Suprapubic skin (tissue), 4 donors: ENCODE results near the gene UNC13B. TPM values are rescaled to one million over a fixed set of nuclear protein-coding genes. Genes with fewer than 3 reads are reported as not detected.

Source experiments
- DNase-seq, 2 donors: peaks; one replicate each; pipeline ENCODE4 v3.0.0-alpha.2; 2019; ENCODE audit warnings: low spot score in 2 of 2
- H3K27ac ChIP-seq: fragments of 200-600 bp; sonication (generic); one replicate; pipeline ENCODE4 v1.5.1; 2019
- H3K27me3 ChIP-seq: fragments of 200-600 bp; sonication (generic); one replicate; pipeline ENCODE4 v1.5.1; 2019
- H3K36me3 ChIP-seq: fragments of 200-600 bp; sonication (generic); one replicate; pipeline ENCODE4 v1.5.1; 2019
- H3K4me1 ChIP-seq: fragments of 200-600 bp; sonication (generic); one replicate; pipeline ENCODE4 v1.5.1; 2019
- H3K4me3 ChIP-seq: fragments of 200-600 bp; sonication (generic); one replicate; pipeline ENCODE4 v1.5.1; 2019; ENCODE audit warnings: mild to moderate bottlenecking
- H3K9me3 ChIP-seq: fragments of 200-600 bp; sonication (generic); one replicate; pipeline ENCODE4 v1.5.1; 2019
- CTCF ChIP-seq, 2 donors: fragments of 200-600 bp in 1 of 2; fragments of 450-650 bp in 1 of 2; sonication (generic) in 1 of 2; IDR thresholded peaks; one replicate each; pipeline ENCODE4 v1.5.1; 2016 to 2019; ENCODE audit warnings: antibody characterized with exemption in 2 of 2, mild to moderate bottlenecking in 1 of 2, moderate library complexity in 1 of 2
- EP300 ChIP-seq: sonication (generic); formaldehyde crosslinking; IDR thresholded peaks from one replicate; pipeline ENCODE4 v1.6.1; 2017; ENCODE audit warnings: antibody characterized with exemption
- POLR2A ChIP-seq, 2 donors: fragments of 450-650 bp; IDR thresholded peaks; one replicate each; pipeline ENCODE4 v1.6.1; 2017; ENCODE audit warnings: antibody characterized with exemption in 2 of 2, mild to moderate bottlenecking in 2 of 2, moderate library complexity in 2 of 2
- POLR2AphosphoS5 ChIP-seq, 3 donors: sonication (generic); formaldehyde crosslinking; IDR thresholded peaks; one replicate each; pipeline ENCODE4 v1.6.1; 2017; ENCODE audit warnings: antibody characterized with exemption in 3 of 3
- WGBS: methylation state at CpG from one replicate; pipeline ENCODE4 v1.1.5; 2018; 5-methylcytosine and 5-hydroxymethylcytosine counted together
- total RNA-seq, 4 donors: library from RNA; depleted of rRNA; stranded (reverse); fragments of >200 nt; gene quantifications; one replicate each; pipeline ENCODE4 v1.1.0, GENCODE V29; 2016

Gene UNC13B
- total RNA-seq, 4 donors from 2014 or later = 27.8 to 43.2 (median 30.6) TPM

GRCh38 chr9:35446012-35446411, 284.2 kb downstream of the UNC13B start:
- TF ChIP-seq POLR2AphosphoS5 (IDR thresholded peaks at IDR 0.05) (no peak), CTCF (IDR thresholded peaks at IDR 0.05) (no peak), EP300 (no peak), POLR2A (IDR thresholded peaks at IDR 0.05) (no peak)
- H3K9me3 ChIP-seq = no peaks in the 10 kb centered on the region
- H3K4me1 ChIP-seq = no peaks in the 10 kb centered on the region
- peaks cover 4% of the 10 kb centered on the region for H3K27me3 ChIP-seq
- WGBS = 91% methylated on average over 3 of the region's 3 CpGs
- H3K4me3 ChIP-seq = no peak overlapping the region
- no peak for DNase-seq
- no peaks in the 10 kb centered on the region for H3K36me3 ChIP-seq
- H3K27ac ChIP-seq = no peak overlapping the region

- TF ChIP-seq CTCF (IDR thresholded peaks at IDR 0.05) (no peak), POLR2AphosphoS5 (IDR thresholded peaks at IDR 0.05) (no peak), EP300 (no peak), POLR2A (IDR thresholded peaks at IDR 0.05) (no peak)
- Histone ChIP-seq H3K27ac (no peak overlapping the region), H3K4me1 (no peaks in the 10 kb centered on the region), H3K36me3 (no peaks in the 10 kb centered on the region), H3K9me3 (no peaks in the 10 kb centered on the region), H3K4me3 (no peak overlapping the region), H3K27me3 (peaks cover 4% of the 10 kb centered on the region)
- WGBS = 74% methylated on average over 1 of the region's 1 CpG
- DNase-seq = no peak
Observed at GRCh38 chr9:35448496-35448895, 286.7 kb downstream of the UNC13B start.

- no peaks in the 10 kb centered on the region for H3K36me3 ChIP-seq
- no peaks in the 10 kb centered on the region for H3K4me1 ChIP-seq
- WGBS = 80% methylated on average over 1 of the region's 2 CpGs
- TF ChIP-seq POLR2AphosphoS5 (IDR thresholded peaks at IDR 0.05) (no peak), EP300 (no peak), POLR2A (IDR thresholded peaks at IDR 0.05) (no peak), CTCF (IDR thresholded peaks at IDR 0.05) (no peak)
- H3K27ac ChIP-seq = no peak overlapping the region
- no peaks in the 10 kb centered on the region for H3K9me3 ChIP-seq
- no peak overlapping the region for H3K4me3 ChIP-seq
- H3K27me3 ChIP-seq = no peaks in the 10 kb centered on the region
- DNase-seq = no peak
Observed at GRCh38 chr9:35452481-35452880, 290.7 kb downstream of the UNC13B start.

- DNase-seq = no peak
- Histone ChIP-seq H3K9me3 (no peaks in the 10 kb centered on the region), H3K36me3 (no peaks in the 10 kb centered on the region), H3K4me1 (no peaks in the 10 kb centered on the region), H3K27me3 (no peaks in the 10 kb centered on the region), H3K27ac (no peak overlapping the region), H3K4me3 (no peak overlapping the region)
- TF ChIP-seq POLR2AphosphoS5 (IDR thresholded peaks at IDR 0.05) (no peak), POLR2A (IDR thresholded peaks at IDR 0.05) (no peak), CTCF (IDR thresholded peaks at IDR 0.05) (no peak), EP300 (no peak)
- 76% methylated on average over 2 of the region's 2 CpGs for WGBS
Observed at GRCh38 chr9:35453786-35454185, 292.0 kb downstream of the UNC13B start.

Other genes with a start within 250 kb of the UNC13B start
- 1 to 10 TPM in 2 of 4 donors, under 1 TPM in 2; 0.26 to 4.2 (median 1.2) TPM for gene PHF24, start 203.7 kb upstream of the UNC13B start, total RNA-seq
- 1 to 10 TPM in 3 of 4 donors, under 1 TPM in 1; 0.98 to 4.7 (median 1.6) TPM for gene DNAJB5, start 172.3 kb upstream of the UNC13B start, total RNA-seq
- 100 to 1,000 TPM; 128 to 187 (median 159) TPM for gene VCP, start 89.4 kb upstream of the UNC13B start, total RNA-seq
- gene FANCG, start 82.1 kb upstream of the UNC13B start, total RNA-seq = 10 to 100 TPM; 24.2 to 39.7 (median 28.3) TPM
- 10 to 100 TPM; 14.5 to 26.3 (median 23.1) TPM for gene PIGO, start 65.4 kb upstream of the UNC13B start, total RNA-seq
- 10 to 100 TPM; 48.8 to 99.2 (median 91.1) TPM for gene STOML2, start 58.9 kb upstream of the UNC13B start, total RNA-seq
- gene ATOSB, start 46.1 kb upstream of the UNC13B start, total RNA-seq = 10 to 100 TPM; 16.0 to 21.9 (median 21.4) TPM